ENCODE data around the gene ACOT9.
"Not testable (repeated sequence)": the region's sequence is repeated elsewhere in the genome, so short reads cannot be mapped to it uniquely, and the experiment has no call there.

The ACOT9 gene, protein sequence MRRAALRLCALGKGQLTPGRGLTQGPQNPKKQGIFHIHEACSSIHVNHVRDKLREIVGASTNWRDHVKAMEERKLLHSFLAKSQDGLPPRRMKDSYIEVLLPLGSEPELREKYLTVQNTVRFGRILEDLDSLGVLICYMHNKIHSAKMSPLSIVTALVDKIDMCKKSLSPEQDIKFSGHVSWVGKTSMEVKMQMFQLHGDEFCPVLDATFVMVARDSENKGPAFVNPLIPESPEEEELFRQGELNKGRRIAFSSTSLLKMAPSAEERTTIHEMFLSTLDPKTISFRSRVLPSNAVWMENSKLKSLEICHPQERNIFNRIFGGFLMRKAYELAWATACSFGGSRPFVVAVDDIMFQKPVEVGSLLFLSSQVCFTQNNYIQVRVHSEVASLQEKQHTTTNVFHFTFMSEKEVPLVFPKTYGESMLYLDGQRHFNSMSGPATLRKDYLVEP

DNA sequence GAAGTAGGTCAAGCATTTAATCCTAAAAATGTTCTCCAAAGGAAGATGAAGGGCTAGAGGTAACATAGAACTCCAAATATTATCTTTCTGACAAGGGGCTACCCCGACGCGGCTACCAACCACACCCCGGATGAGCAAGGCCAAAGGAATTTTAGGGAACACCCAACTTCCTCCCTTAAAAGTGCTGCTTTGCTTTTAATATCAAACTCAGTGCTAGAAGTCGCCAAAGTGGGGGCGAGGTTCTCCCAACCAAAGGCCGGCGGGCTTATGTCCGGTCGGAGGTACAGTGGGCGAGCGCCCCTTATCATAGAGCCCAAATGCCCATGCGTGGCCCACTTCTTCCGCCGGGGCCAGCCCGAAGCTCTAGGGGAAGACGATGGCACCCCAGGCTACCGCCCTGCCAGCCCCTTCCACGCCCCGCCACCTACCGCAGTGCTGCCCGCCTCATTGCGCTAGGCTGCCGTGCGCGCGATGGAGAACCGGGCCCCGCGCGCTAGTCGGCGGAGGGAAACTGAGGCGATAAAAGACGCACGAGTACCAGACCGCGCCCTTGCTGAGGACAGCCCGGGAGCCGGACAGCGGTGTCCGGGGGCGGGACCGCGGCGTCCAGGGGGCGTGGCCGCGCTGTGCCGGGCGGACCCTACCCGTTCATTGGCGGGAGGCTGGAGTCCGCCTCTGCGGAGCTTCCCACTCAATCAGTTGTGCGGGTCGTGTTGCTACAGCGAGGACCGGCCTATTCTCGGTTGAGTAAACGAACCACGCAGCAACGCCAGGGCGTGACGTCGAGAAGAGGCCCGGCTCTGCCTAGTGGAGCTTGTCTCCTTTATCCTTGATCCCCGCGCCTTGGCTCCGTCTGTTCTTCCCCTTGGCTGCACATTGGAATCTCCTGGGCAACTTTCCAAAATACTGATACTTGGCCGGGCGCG is at the start of gene ACOT9:
ACOT9 (minus strand) TSS at position 580 of the 926 bp plus-strand sequence; CDS start at position 448, 132 bp downstream.
- peak; percentile 92 for DNase-seq

DNA sequence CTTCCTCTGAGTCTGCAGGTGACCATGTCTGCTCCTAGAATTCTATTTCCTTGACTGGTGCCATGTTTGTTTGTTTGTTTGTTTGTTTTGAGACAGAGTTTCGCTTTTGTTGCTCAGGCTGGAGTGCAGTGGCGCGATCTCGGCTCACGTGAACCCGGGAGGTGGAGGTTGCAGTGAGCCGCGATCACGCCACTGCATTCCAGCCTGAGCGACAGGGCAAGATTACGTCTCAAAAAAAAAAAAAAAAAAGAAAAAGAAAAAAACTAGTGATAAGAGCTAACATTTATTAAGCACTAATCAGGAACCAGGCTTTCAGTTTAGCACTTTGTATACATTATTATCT is 47.0 kb upstream of the ACOT9 start:
- no peak for DNase-seq

DNA sequence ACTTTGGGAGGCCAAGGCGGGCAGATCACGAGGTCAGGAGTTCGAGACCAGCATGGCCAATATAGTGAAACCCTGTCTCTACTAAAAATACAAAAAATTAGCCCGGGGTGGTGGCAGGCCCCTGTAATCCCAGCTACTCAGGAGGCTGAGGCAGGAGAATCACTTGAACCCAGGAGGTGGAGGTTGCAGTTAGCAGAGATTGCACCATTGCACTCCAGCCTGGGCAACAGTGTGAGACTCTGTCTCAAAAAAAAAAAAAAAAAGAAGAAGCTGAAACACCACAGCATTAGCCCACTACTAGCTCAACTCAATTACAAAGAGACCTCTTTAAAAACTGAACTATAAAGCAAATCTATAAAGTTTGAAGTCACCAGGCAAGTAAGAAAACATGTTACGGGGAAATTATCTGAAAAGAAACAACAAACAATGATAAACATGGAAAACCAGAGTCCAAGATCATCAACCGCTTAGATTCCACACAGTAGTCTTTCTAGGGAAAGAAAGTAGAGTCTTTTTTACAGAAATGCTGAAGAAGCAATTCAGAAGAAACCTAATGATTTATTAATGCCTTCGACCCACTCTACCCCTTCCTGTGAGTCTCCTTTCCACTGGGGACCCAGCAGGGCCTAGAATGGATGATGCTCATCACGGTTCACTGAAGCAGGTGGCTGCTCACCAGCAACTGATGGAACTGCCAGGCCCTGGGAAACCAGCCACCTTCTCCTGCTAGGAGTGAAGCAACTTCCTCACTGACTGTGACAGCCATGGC is 46.5 kb upstream of the ACOT9 start:
- peak; percentile 58 for DNase-seq

DNA sequence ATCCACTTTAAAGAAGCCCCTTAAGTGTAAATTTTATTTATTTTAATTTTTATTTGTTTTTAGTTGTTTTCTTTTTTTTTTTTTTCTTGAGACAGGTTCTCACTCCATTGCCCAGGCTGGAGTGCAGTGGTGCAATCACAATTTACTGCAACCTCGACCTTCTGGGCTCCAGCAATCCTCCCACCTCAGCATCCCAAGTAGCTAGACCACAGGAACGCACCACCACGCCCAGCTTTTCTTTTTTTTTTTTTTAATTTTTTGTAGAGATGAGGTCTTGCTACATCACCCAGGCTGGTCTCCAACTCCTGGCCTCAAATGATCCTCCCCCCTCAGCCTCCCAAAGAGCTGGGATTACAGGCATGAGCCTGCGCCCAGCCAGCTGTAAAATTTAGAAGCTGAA is 45.9 kb upstream of the ACOT9 start:
- DNase-seq = no peak

DNA sequence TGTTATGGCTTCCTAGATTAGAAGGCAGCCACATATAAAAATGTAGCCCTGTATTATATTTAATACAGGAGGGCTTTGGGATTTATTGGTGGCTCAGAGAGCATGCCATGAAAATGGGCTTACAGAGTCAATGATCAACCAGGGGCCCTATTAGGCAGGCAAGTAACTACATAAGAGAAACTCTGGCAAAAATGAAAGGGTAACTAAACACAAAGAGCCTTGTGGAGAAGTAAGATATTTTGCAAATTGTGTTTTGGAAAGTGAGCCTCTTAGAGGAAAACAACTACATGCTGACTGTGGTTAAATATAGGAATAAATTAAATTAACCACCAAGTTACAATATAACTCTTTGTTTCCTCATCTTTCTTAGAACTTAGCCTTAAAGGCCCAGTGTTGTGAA is 45.4 kb upstream of the ACOT9 start:
- no peak for DNase-seq

DNA sequence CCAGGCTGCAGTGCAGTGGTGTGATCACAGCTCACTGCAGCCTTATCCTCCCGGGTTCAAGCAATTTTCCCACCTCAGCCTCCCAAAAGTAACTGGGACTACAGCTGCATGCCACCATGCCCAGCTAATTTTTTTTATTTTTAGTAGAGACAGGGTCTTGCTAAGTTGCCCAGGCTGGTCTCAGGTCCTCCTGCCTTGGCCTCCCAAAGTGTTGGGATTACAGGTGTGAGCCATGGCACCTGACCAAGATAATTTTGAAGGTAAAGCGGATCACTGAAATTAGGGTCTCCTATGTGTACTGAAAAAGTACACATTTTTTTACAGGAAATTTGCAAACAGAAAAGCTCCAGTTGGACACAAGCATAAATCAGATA is 44.7 kb upstream of the ACOT9 start:
- DNase-seq = no peak

DNA sequence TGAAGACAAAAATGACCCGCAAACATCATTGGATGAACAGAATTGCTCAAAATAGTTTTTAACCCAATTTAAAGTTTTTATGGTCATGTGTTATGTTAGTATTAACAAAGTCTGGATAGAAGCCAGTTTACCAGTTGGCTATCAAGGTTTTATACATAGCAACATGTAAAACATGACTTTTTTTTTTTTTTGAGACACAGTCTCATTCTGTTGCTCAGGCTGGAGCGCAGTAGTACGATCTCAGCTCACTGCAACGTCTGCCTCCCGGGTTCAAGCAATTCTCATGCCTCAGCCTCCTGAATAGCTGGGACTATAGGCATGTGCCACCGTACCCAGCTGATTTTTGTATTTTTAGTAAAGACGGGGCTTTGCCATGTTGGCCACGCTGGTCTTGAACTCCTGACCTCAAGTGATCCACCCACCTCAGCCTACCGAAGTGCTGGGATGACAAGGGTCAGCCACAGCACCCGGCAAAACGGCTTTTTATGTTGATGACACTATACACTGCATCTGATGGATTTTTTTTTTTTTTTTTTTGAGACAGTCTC is 43.3 kb upstream of the ACOT9 start:
- no peak for DNase-seq

DNA sequence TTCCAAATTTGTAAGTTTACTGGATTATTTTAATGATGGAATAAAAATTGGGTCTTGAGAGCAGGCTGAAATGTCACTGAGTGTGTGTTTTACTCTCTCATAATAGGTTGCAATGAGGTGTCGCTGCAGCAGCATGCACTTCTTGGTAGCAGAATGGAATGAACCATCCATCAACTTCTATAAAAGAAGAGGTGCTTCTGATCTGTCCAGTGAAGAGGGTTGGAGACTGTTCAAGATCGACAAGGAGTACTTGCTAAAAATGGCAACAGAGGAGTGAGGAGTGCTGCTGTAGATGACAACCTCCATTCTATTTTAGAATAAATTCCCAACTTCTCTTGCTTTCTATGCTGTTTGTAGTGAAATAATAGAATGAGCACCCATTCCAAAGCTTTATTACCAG is 42.5 kb upstream of the ACOT9 start:
- no peak for DNase-seq

DNA sequence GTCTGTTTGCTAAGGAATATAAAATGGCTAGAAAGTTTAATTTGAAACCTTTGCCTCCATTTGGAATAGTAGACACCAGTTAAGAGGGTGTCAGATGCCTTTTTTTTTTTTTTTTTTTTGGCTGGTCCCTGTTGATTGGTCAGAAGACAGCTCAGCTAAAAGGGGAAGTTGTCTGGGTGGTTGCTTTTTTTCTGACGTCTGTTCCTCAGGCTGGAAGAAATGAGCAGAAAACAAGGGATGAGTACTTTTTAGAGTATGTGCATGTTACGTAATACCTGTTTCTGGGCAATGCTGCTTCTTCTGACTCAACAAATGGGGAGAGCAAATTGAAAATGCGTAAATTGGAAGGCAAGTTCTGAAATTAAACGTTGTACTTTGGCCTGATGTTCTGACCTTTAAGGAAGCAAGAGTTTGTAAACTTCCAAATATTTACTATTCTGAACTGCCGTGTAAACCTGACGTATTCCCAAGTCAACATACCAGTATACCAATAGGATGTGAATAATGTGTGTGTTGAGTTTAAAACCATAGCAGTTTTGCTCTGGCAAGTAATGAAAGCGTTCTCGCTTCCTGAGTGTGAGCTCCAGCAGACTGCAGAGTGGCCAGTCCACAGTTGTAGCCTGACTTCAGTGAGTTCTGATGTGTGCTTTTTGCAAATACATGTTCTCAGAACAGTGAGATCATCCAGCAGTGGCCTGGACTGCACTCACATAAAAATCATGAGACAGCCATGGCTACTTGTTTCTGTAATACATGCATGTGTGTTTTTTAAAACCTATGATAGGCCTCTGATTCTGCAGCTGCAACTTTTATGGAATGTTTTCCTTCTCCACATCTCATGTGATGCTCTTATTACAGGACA is 41.6 kb upstream of the ACOT9 start:
- DNase-seq = no peak

DNA sequence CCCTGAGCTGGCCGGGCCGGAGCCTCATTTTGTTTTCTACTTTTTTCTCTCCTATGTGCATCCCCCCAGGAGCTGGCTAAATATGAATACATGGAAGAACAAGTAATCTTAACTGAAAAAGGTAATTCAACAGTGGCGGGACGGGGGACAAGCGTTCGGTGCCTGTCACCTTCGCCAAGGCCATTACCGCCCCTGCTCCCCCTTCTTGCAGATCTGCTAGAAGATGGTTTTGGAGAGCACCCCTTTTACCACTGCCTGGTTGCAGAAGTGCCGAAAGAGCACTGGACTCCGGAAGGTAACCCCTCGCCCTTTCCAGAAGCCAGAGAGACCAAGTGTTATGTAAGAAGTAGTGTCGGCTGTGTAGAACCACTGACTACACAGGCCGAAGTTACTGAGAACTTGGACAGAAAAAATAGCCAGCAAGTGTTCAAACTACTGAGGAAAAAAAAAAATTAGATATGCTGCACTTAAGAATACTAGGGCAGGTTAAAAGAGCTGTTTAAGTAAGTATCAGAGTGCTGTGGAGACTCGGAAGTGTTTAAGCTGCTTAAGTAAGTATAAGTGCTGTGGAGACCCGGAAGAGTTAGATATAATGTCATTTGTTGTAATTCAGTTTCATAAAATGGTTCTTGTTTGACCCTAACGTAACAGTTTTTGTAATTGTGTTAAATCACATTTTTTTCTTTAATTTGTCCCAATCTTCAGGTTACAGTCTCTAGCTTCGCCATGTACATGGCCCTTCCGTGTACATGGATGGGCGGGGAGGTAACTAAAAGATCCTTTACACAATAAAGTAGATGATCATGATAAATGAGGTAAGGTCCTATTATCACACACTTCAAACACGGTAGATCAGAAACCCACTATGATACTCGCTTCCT is 40.8 kb upstream of the ACOT9 start:
- DNase-seq = peak; percentile 33

DNA sequence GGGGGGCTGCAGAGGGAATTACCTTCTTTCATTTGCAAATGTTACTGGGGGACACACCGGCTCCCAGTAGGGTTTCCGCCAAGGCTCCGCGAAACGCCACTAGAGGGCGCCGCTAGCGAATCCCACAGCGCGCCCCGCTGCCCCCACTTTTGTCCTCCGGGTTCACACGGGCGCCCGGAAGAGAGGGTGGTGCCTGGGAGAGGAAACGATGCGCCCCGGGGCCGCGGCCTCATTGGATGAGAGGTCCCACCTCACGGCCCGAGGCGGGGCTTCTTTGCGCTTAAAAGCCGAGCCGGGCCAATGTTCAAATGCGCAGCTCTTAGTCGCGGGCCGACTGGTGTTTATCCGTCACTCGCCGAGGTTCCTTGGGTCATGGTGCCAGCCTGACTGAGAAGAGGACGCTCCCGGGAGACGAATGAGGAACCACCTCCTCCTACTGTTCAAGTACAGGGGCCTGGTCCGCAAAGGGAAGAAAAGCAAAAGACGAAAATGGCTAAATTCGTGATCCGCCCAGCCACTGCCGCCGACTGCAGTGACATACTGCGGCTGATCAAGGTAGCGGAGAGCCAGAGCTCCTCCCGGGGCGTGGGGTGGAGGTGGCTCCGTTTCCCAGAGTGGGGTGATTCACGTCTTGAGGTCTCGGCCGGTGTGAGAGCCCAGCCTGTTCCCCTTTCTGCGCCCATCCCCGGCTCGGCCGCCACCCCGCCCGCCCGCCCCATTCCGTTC is 40.0 kb upstream of the ACOT9 start, which contains the start of gene SAT1:
SAT1 (plus strand) TSS at position 311 of the 726 bp plus-strand sequence; CDS start at position 490, 179 bp downstream.
- peak; percentile 97 for DNase-seq

DNA sequence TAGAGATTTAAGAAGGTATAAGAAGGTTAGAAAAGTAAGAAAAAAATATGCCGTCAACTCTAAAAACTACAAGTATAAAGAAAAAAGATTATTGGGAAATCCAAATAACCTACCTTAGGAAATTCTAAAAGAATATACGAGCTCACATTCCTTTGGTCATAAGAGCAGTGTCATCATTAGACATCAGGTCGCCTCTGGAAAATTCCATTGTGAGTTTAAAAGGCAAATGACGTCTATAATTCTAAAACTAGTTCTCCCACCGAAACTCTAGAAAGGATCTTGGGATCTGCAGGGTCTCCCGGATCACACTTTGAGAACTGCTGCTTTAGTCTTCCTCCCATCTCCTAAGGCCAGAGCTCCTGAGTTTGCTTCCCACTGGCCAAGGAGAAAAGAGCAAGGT is 39.4 kb upstream of the ACOT9 start:
- DNase-seq = no peak

DNA sequence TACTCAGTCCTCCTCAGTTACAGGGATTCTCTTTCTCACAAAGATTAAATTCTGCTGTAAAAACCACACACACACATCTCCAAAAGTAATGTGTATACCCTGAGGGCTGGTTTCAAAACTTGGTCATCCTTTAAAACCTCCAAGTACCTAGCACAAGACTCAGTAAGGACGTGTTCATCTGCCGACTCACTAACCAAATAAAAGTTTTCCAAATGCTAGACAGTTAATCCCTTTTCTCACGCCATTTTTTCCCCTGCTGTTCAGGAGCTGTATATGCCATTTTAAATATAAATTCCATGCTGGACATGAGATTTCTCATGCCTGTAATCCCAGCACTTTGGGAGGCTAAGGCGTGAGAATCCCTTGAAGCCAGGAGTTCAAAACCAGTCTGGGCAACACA is 35.9 kb upstream of the ACOT9 start:
- no peak for DNase-seq

DNA sequence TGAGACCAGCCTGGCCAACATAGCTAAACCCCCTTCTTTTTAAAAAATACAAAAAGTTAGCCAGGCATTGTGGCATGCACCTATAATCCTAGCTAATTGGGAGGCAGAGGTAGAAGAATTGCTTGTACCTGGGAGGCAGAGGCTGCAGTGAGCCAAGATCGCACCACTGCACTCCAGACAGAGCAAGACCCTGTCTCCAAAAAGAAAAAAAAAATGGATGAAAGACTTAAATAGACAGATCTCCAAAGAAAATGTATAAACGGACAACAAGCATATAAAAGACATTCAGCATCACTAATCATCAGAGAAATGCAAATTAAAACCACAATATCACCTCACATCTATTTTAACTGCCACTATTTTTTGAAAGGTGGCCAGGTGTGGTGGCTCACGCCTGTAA is 33.3 kb upstream of the ACOT9 start:
- DNase-seq = no peak

DNA sequence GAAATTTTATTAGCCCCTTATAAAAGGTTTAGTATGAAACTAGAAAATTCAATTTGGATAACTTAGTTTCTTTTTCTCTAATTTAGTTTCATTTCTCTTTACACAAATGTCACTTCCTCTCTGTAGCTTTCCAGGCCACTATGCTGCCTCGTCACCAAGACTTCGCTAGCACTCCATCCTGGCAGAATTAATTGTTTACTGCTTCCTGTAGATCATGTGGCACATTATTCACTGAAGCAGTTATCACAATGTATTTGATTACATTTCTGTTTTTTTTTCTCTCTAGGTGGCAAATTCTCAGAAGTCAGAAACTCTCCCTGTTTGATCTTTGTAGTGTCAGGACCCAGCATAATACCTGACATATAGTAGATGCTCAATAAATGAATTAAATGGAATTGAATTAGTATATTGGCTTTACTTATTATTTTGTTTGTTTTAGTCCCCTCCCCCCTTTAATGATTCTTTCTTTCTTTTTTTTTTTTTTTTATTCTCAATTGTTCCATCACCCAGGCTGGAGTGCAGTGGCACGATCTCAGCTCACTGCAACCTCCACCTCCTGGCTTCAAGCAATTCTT is 30.6 kb upstream of the ACOT9 start:
- DNase-seq = no peak

DNA sequence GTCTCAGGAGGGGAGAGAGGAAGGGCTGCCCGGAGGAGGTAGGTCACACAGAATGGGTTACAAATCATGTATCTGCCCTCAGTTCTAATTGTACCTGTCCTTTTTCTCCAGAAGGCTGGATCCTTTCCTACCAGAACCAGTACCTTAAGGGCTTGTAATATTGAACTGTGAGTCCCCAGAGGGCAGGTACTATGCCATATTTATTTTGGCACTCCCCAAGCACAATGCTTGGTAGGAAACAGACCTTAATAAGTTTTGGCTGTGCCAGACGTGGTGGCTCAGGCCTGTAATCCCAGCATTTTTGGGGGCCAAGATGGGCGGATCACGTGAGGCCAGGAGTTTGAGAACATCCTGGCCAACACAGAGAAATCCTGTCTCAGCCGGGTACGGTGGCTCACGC is 28.0 kb upstream of the ACOT9 start:
- DNase-seq = not testable (repeated sequence)

DNA sequence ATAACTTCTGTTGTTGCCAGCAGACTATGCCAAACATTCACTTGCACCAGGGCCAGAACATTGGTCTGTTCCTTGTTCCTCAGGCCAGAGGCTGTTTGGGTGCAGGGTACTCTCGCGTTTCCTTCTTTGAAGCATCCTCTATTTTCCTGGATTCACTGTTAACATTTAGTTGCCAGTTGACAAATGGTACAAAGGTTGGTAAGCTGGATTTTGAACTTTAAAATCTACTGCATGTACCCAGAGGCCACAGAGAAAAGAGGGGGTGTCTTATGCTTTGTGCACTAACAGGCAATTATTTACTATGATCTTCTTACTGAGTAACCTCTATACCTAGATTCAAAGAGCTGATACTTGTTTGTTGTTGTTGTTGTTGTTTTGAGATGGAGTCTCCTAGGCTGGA is 27.1 kb upstream of the ACOT9 start:
- DNase-seq = no peak

DNA sequence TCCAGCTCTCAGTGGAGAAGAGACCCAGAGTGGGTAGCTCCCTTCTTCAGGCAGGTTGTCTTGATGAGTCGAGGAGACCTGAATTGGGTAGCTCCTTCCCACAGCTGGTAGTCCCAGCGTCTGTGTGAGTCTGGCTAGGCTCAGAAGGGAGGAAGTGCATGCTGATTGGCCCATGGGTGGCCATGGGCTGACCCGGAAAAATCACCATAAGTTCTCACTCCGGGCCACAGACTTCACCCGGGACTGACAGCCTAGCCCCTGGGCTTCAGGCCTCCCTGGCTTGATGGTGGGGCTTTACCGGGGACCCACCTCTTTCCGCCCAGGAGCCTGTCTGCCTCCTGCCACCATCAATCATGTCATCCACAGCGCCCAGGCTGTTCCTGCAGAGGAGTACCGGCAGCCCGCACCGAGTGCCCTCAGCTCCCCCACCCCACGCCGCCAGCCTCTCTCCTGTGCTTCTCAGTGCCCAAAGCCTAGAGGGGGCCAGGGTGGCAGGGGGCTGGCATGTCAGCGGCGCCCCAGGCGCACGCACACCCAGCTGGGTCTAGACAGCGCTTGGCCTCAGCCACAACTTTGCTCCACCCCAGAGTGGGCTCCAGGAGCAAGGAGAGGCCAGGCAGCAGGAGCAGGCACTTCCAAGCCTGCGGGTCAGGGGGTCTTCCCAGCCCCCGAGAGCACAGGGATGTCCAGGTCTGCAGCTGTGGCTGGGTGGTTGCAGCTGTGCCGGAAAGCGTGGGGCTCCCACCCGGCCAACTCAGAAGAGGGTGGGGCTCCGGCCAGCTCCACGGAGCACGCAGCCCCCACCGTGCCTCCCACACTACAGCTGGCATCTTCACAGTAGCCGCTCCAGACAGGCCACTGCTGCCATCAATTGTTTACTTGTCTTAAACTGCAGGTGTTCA is 23.8 kb upstream of the ACOT9 start:
- DNase-seq = no peak

DNA sequence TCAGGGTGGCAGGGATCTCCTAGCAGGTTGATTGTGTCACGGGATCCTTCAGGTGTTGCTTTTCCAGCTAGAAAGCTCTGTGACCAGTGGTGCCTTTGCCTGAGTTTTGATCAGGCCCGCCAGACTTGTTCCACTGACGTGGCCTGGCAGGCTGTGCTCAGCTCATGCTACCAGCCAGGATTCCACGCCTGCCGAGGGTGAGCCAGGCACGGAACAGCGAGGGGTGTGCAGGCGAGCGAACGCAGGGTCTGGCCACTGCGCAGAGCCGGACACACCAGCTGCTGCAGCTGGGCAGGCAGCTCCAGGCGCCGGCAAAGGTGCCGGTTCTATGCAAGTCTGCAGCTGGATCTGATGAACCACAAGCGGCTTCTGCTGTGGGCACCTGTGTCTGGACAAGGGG is 22.8 kb upstream of the ACOT9 start:
- DNase-seq = no peak
